ENCODE results near the gene PSPC1.
"Not testable (repeated sequence)": the region's sequence is repeated elsewhere in the genome, so short reads cannot be mapped to it uniquely, and the experiment has no call there.

Gene PSPC1, protein sequence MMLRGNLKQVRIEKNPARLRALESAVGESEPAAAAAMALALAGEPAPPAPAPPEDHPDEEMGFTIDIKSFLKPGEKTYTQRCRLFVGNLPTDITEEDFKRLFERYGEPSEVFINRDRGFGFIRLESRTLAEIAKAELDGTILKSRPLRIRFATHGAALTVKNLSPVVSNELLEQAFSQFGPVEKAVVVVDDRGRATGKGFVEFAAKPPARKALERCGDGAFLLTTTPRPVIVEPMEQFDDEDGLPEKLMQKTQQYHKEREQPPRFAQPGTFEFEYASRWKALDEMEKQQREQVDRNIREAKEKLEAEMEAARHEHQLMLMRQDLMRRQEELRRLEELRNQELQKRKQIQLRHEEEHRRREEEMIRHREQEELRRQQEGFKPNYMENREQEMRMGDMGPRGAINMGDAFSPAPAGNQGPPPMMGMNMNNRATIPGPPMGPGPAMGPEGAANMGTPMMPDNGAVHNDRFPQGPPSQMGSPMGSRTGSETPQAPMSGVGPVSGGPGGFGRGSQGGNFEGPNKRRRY

DNA sequence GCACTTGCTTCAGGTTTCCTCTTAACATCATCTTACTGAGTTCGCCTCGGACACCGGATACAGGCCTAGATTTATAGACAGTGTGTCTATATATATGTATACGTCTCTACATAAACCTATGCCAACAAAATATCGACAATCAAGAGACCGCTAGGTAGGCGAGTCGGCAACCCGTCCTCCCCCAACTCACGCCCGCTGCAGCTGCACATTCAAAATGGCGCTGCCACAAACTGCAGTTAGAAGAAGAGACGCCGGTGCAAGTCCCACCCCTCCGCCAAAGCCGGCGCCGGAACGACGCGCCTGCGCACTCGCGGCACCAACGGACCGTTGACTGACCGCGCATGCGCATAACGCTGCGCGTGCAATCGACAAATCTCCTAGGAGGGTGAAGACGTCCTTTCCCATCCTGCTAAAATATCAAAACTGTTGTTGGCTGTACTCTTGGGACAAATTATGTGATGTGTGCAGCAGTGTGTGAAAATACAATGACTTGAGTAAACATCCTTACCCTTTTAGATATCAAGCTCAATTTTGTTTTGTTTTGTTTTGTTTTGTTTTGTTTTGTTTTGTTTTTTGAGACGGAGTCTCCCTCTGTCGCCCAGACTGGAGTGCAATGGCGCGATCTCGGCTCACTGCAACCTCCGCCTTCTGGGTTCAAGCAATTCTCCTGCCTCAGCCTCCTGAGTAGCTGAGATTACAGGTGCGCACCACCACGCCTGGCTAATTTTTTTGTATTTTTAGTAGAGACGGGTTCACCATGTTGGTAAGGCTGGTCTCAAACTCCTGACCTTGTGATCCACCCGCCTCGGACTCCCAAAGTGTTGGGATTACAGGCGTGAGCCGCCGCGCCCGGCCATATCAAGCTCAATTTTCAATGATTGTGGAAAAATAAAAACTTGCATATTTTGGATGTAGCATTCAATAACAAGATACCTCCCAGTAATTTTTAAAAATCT lies at the start of gene PSPC1:
TSS of gene PSPC1 (minus strand) at position 219 of the 956 bp plus-strand sequence. CDS start at position 31, 188 bp downstream.
- peak; percentile 89 for DNase-seq

DNA sequence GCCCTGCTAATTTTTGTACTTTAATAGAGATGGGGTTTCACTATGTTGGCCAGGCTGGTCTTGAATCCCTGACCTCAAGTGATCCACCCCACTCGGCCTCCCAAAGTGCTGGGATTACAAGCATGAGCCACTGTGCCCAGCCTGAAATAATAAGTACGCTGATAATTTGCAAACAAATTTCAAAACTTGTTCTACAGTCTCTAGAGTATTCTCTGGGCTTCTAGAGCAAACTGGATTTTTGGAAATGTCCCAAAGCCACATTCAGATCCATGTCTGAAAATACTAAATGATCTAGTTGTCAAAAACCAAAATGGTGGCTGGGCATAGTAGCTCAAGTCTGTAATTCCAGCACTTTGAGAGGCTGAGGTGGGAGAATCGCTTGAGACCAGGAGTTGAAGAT lies 39.9 kb upstream of the PSPC1 start:
- DNase-seq = no peak

DNA sequence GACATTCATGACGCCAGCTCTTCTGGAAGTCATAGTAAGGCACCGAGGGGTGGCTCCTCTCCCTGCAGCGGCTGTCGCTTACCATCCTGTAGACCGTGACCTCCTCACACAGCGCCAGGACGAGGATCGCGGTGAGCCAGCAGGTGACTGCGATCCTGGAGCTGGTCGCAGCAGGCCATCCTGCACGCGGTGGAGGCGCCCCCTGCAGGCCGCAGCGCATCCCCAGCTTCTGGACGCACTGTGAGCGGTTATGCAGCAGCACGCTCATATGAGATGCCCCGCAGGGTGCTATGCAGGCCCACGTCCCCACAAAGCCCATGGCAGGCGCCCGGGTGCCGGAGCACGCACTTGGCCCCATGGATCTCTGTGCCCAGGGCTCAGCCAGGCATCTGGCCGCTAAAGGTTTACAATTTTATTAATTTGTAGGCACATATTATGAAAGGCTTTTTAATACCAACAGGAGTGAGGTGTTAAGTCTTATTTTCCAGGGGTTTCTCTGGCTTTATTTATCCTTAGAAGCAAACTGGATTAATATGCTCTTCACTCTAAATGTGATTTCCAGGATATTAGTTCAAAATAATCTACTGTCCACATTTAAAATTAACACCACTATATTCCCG lies 35.6 kb upstream of the PSPC1 start:
- no peak for DNase-seq

DNA sequence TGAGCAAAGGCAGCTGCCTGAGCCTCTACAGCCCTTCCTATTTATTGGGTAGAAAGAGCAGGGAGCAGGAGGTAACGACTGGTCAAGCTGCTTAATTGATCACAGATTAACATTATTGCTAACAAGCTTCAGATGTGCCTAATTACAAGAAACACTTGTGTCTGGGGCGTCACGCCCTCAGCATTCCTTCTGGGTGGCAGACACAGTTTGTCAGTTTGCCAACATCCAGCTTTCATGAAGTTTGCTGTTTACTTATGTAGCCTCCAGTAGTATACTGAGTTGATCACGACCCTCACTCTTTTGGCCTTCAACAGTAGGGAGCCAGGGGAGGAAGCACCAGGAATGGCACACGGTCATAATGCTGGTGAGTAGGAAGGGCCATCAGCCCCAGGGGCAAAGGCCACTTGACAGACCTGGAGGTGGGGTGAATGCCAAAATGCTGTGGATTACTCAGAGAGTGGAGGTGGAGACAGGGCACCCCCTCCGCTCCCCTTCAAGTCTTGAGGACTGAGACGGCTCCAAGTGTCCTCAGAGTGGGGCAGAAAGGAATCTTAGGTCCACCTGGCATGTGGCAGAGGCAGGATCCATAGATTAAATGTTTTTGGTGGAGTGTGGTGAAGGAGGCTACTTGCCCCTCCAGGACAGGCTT lies 34.9 kb upstream of the PSPC1 start:
- no peak for DNase-seq

DNA sequence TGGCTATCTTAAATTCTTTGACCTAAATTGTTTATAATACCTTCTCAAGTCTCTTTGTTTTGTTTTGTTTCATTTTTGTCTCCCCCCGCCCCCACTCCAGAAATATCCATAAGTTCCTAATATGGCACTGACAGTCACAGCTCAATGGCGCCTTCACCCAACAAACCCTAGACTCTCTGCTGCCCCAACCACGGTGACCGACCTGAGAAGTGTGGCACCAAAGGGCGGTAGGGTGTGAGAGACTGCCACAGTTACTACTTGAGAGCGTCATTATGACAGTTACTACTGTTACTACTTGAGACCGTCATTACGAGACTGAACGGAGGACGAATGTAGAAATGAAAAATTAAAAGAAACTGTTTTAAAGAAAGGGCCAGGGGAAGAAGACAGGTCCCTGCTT lies 34.4 kb upstream of the PSPC1 start:
- no peak for DNase-seq

DNA sequence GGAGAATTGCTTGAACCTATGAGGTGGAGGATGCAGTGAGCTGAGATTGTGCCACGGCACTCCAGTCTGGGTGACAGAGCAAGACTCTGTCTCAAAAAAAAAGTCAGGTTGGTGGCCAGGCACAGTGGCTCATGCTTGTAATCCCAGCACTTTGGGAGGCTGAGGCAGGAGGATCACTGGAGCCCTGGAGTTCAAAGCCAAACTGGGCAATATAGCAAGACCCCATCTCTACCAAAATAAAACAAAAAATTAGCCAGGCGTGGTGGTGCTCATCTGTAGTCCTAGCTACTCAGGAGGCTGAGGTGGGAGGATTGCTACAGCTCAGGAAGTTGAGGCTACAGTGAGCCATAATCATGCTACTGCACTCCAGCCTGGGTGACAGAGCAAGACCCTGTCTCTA lies 33.1 kb upstream of the PSPC1 start:
- not testable (repeated sequence) for DNase-seq

DNA sequence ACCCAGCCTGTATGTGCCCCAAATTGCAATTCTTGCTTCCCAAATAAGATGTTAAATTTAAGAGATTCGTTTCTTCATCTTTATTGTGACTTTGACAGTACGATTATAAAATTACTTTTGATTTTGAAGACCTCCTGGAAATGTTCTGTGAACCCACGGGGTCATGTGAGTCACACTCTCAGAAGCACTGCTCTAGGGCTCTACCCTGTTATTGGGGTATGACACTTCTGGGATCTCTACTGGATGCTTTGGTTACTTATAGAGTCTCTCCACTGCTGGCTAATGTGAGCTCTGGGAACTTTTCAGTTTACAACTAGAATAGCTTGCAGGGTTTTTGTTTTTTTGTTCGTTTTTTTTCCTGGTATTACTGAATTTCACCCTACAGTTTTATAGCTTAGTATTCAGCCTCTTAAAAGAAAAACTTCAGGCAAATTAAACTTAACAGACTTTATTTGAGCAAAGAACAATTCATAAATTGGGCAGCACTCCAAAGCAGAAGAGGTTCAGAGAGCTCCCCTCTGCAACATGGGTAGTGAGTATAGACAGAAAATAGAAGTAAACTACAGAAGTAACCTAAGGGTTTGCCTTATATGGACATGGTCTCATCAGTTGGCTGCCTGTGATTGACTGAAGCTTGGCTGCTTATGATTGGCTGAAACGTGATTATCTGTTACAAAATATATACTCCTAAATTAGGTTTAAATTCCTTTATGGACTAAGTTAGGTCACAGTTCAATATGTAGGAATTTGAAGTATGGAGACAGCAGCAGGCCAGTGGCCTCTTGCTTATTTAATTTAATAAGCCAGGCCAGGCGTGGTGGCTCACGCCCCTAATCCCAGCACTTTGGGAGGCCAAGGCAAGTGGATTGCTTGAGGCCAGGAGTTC lies 28.5 kb upstream of the PSPC1 start:
- DNase-seq = no peak

DNA sequence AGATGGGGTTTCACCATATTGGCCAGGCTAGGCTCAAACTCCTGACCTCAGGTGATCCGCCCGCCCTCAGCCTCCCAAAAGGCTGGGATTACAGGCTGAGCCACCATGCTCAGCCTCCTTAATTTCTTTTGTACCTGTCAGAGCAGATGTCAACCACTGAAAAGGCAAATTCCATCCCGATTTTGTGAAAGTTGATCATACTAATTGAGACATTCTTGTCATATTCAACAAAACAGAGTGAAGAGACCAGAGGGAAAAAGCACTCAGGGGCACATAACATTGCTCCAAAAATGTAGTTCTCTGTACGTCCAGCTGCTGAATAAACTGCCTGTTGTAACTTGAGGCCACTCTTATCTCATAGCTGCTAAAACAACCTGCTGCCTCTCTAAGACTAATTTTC lies 27.4 kb upstream of the PSPC1 start:
- DNase-seq = no peak

DNA sequence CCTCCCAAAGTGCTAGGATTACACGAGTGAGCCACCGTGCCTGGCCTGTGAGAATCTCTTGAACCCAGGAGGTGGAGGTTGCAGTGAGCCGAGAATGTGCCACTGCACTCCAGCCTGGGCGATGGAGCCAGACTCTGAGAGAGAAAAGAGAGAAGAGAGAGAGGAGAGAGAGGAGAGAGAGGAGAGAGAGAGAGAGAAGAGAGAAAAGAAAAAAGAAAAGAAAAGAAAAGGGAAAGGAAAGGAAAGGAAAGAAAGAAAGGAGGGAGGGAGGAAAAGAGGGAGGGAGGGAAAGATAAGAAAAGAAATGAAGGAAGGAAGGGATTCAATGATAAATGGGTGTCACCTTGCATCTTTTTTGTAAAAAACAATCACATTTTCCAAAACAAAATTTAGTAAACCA lies 23.0 kb upstream of the PSPC1 start:
- DNase-seq = no peak

DNA sequence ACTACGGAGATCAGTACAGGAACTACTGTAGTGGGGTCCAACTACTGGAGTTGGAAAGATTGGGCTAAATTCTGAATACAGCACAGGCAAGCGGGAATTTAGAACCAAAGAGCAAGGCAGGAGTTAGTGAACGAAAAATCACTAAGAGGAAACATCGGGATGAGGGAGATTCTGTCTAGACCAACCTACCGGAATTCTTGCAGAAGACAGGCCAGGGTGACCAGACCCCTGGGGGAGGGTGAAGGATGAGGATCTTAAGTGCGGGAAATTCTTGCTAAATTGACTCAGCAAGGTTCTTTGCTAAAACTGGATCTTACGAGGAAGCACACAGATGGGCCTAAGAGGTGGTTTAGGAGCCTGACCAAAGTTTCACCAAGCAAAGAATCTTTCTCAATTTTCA lies 13.2 kb upstream of the PSPC1 start:
- DNase-seq = no peak

DNA sequence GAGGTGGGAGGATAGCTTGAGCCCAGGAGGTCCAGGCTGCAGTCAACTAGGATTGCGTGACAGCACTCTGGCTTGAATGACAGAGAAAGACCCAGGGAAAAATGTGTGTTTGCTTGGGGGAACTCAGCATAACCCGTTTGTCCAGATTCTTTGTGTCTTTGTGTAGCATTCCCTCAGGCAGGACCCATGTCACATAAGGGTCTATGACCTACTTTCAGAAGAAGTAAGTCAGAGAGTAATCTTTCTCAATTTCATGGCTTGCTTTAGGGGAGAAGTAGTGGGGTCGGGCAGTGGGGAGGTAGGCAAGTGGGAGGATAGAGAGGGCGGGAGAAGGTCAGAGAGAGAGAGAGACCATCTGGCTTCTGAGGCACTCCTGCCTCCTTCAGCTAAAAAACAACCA lies 11.9 kb upstream of the PSPC1 start:
- no peak for DNase-seq

DNA sequence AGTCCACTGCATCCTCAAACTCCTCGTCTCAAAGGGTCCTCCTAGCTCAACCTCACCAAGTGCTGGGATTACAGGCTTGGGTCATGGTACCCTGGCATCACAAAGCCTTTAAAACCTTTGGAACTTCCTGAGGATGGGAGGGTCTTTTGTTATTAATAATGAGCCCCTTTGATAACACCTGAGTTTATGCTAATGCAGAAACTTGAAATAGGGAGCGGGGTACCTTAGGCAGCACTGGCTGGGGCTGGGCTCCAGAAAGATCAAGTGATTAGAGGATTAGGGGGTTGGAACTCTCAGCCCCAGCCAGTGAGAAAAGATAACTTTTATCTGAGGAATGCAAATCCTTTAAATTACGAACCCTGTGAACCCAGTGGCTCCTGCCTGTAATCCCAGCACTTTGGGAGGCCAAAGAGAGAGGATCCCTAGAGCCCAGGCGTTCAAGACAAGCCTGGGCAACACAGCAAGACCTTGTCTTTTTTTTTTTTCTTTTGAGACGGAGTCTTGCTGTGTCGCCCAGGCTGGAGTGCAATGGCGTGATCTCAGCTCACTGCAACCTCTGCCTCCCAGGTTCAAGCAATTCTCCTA lies 9.3 kb upstream of the PSPC1 start:
- no peak for DNase-seq

DNA sequence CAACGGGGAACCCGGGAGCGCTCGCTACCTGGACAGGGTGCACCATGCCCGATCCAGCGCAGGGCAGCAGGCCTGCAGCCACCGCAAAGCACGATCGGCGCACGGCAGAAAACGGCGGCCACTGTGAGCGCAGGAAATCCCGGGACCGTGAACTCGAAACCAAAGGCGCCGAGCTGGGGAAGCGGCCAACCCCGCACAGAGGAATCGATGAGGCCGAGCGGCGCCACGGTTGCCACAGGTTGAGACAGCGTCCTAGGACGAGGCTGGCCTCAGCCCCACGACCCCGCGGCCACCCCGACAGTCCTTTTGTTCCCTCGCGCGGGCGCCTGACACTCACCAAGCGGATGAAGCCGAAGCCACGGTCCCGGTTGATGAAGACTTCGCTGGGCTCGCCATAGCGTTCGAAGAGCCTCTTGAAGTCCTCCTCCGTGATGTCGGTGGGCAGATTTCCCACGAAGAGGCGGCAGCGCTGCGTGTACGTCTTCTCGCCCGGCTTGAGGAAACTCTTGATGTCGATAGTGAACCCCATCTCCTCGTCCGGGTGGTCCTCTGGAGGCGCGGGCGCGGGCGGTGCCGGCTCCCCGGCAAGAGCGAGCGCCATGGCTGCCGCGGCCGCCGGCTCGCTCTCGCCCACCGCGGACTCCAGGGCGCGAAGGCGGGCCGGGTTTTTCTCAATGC lies 557 bp downstream of the PSPC1 start:
- DNase-seq = no peak

DNA sequence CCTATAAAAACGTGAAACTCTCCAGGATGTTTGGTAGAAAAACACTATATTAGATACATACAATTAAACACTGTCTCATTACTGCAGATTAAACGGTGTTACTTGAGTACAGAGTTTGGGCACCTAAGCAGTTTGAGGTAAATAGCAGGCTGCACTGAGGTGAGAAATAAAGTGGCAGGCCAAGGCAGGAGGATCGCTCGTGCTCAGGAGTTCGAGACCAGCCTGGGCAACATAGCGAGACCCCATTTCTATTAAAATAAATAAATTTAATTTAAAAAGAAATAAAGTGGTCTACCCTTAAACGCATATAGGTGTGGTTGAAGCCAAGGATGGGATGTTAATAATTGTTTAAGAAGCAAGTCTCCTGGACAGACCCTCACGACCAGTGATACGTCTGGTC lies 1.2 kb downstream of the PSPC1 start:
- no peak for DNase-seq

DNA sequence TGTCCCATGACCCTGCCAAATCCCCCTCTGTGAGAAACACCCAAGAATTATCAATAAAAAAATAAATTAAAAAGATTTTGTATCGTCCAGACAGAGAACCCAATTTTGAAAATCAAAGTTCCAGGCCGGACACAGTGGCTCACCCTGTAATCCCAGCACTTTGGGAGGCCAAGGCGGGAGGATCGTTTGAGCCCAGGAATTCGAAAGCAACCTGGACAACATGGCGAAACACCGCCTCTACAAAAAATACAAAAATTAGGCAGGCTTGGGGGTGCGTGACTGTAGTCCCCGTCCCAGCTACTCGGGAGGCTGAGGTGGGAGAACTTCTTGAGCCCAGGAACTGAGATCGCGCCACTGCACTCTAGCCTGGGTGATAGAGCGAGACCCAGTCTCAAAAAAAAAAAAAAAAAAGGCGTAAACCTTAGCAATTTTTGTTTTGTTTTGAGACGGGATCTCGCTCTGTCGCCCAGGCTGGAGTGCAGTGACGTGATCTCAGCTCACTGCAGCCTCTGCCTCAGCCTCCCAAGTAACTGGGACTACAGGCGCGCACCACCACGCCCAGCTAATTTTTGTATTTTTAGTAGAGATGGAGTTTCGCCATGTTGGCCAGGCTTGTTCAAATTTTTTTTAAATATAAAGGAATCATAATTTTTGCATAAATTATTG lies 1.9 kb downstream of the PSPC1 start:
- DNase-seq = not testable (repeated sequence)

DNA sequence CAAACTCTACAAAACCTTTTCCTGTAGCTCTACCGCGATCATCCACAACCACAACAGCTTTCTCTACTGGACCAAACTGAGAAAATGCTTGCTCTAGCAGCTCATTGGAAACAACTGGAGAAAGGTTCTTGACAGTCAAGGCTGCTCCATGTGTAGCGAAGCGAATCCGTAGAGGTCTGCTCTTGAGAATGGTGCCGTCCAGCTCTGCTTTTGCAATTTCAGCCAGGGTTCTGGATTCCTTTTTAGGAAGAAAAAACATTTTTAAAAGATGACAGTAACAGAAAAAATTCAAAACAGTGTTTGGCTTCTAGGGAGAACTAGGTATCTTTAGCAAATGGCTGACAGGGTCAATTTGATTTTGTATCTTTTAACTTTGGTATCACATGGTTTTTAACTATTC lies 10.4 kb downstream of the PSPC1 start:
- DNase-seq = no peak

DNA sequence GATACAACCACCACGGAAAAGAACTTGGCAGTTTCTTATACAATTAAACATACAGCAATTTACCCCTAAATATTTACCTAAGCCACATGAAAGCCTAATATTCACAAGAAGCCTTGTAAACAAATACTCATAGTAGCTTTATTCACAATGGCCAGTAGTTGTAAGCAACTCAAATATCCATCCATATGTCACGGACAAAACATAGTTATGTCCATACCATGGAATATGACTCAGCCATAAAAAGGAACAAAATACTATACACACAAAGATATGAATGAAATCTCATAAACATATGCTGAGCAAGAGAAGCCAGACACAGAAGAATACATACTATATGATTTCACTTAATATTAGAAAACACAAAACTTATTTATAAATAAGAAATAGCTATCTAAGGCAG lies 12.9 kb downstream of the PSPC1 start:
- DNase-seq = no peak

DNA sequence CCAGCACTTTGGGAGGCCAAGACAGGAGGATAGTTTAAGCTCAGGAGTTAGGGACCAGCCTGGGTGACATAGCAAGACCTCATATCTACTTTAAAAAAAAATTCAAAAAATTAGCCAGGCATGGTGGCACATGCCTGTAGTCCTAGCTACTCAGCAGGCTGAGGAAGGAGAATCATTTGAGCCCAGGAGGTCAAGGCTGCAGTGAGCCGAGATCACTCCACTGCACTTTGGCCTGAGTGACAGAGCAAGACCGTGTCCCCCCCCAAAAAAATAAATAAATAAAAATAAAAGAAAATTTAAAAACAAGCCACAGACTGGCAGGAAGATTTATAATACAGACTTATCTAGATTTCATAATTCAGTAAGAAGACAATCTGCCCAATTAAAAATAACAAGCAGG lies 14.8 kb downstream of the PSPC1 start:
- DNase-seq = no peak

DNA sequence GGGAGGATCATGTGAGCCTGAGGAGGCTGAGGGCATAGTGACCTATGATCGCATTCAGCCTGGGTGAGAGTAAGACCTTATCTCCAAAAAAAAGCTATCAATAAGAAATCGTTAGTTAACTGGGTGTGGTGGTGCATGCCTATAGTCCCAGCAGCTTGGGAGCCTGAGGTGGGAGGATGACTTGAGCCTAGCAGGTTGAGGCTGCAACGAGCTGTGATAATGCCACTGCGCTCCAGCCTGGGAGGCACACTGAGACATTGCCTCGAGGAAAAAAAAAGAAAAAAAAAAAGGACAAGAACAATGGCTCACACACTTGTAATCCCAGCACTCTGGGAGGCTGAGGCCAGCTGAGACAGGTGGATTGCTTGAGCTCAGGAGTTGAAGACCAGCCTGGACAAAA lies 16.2 kb downstream of the PSPC1 start:
- DNase-seq = no peak

DNA sequence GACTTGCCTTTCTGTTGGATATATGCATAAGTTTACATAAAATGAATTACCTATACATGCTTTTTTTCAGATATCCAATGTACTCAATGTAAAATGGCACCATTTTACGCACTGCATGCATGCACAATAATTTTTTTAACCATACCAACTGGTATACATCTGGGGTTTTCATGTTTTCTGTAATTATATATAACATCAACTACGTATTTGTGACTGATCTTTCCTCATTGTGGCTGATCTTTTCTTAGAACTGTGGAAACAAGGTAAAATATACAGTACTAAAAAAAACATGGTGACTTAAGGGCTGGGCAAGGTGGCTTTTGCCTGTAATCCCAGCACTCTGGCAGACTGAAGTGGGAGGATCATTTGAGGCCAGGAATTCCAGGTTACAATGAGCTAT lies 18.5 kb downstream of the PSPC1 start:
- DNase-seq = no peak
